Panc1 (cell line): ENCODE results near the gene PPARG.

Experiments used
- POLR2AphosphoS5 ChIP-seq: IDR thresholded peaks from 2 replicates; pipeline ENCODE4 v1.6.1; 2012; ENCODE audit warnings: mild to moderate bottlenecking, low read depth, low read length, moderate library complexity
- SIN3A ChIP-seq: IDR thresholded peaks from 2 replicates; pipeline ENCODE4 v1.6.1; 2012; ENCODE audit warnings: low read depth, mild to moderate bottlenecking, low read length, moderate library complexity, borderline replicate concordance; ENCODE audit not compliant: insufficient read depth
- TCF7L2 ChIP-seq: IDR thresholded peaks from 2 replicates; pipeline ENCODE4 v1.6.1; 2011; ENCODE audit warnings: mild to moderate bottlenecking, low read depth, low read length, inconsistent platforms
- TF ChIP-seq, protein P1 (sequence below): fragments of 450-650 bp; IDR thresholded peaks from 2 replicates; pipeline ENCODE4 v1.5.1; 2017; ENCODE audit warnings: mild to moderate bottlenecking
- TF ChIP-seq, protein P2 (sequence below), 2 experiments: IDR thresholded peaks; 2 replicates each; pipeline ENCODE4 v1.6.1; 2011 to 2012; ENCODE audit warnings: low read depth in 2 of 2, control low read depth in 1 of 2, low read length in 1 of 2, mild to moderate bottlenecking in 1 of 2, moderate library complexity in 1 of 2; ENCODE audit not compliant: insufficient read depth in 1 of 2

DNA sequence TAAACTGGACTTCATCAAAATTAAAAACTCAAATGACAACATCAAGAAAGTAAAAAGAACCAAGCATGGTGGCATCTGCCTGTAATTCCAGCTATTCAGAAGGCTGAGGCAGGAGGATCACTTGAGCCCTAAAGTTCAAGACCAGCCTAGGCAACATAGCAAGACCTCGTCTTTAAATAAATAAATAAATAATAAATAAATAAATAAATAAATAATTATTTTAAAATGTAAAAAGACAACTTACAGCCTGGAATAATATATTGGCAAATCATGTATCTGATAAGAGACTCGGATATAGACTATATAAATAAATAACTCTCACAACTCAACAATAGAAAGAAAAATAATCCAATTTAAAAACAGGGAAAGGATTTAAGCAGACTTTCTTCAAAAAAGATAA lies 4.3 kb upstream of the PPARG start:
- TF ChIP-seq, protein P1, sequence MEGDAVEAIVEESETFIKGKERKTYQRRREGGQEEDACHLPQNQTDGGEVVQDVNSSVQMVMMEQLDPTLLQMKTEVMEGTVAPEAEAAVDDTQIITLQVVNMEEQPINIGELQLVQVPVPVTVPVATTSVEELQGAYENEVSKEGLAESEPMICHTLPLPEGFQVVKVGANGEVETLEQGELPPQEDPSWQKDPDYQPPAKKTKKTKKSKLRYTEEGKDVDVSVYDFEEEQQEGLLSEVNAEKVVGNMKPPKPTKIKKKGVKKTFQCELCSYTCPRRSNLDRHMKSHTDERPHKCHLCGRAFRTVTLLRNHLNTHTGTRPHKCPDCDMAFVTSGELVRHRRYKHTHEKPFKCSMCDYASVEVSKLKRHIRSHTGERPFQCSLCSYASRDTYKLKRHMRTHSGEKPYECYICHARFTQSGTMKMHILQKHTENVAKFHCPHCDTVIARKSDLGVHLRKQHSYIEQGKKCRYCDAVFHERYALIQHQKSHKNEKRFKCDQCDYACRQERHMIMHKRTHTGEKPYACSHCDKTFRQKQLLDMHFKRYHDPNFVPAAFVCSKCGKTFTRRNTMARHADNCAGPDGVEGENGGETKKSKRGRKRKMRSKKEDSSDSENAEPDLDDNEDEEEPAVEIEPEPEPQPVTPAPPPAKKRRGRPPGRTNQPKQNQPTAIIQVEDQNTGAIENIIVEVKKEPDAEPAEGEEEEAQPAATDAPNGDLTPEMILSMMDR: no peak
- TF ChIP-seq SIN3A (no peak), POLR2AphosphoS5 (no peak), TCF7L2 (no peak)
- TF ChIP-seq, protein P2, sequence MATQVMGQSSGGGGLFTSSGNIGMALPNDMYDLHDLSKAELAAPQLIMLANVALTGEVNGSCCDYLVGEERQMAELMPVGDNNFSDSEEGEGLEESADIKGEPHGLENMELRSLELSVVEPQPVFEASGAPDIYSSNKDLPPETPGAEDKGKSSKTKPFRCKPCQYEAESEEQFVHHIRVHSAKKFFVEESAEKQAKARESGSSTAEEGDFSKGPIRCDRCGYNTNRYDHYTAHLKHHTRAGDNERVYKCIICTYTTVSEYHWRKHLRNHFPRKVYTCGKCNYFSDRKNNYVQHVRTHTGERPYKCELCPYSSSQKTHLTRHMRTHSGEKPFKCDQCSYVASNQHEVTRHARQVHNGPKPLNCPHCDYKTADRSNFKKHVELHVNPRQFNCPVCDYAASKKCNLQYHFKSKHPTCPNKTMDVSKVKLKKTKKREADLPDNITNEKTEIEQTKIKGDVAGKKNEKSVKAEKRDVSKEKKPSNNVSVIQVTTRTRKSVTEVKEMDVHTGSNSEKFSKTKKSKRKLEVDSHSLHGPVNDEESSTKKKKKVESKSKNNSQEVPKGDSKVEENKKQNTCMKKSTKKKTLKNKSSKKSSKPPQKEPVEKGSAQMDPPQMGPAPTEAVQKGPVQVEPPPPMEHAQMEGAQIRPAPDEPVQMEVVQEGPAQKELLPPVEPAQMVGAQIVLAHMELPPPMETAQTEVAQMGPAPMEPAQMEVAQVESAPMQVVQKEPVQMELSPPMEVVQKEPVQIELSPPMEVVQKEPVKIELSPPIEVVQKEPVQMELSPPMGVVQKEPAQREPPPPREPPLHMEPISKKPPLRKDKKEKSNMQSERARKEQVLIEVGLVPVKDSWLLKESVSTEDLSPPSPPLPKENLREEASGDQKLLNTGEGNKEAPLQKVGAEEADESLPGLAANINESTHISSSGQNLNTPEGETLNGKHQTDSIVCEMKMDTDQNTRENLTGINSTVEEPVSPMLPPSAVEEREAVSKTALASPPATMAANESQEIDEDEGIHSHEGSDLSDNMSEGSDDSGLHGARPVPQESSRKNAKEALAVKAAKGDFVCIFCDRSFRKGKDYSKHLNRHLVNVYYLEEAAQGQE (IDR thresholded peaks at IDR 0.05; ENCODE audit: insufficient read depth in 1 of 2, low read depth in 2 of 2, low read length in 1 of 2): no peak
